GM21360 (cell line): Measurements from ENCODE around the gene CSN3.

Source experiments
- ATAC-seq: cut with Tn5 transposase; IDR thresholded peaks from one replicate; pipeline ENCODE4 v1.9.1; 2021; ENCODE audit warnings: mild to moderate bottlenecking, moderate library complexity; ENCODE audit not compliant: unreplicated experiment

The CSN3 gene

DNA sequence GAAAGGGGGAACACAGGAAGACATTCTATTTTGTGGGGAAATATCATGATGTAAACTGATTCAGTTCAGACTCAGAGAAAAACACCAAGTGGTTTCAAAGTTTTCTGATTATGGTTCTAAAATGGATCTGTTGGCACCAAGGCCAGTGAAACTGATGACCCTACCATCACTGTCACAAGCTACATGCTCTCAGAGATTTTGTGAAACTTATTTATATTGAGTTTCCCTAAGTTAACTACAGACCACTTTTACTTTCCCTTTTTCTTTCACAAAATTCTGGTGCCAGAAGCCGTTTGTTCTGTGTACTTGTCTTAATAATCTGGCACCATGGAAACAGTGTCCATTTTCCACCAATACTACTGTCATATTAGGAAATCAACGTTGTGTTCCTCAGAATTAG, 48.9 kb downstream of the CSN3 start:
- no peak for ATAC-seq

DNA sequence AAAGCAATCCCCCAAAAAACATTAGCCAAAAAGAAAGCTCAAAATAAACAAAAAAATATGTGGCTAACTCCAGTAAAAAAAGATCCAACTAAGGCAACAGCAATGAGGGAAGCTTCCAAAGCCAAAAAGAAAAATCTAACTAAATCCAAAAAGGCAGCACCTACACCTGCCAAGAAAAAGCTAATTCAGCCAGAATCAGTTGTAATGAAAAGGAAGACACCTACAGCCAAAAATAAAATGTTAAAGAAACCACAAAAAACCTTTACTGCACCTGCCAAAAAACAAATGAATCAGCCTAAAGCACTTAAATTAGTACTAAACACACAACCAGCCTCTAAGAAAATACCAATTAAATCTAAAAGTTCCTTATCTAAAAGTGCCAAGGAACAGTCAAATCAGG, 55.2 kb downstream of the CSN3 start:
- no peak for ATAC-seq

DNA sequence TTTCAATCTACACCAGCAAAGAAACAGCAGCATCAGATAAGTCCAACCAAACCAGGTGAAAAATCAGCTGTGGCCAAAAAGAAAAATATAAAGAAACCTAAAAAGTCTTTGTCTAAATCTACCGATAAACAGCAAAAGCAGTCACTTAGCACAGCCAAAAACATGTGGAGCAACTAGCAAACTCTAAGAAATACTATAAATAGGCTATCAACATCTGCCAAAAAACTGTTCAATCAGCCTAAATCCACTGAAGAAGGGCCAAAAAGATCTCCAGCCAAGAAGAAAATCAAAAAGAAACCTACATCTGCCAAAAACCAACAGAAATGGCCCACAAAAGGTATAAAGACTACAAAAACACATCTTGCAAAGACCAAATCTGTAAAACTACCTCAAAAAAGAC, 55.7 kb downstream of the CSN3 start:
- no peak for ATAC-seq

DNA sequence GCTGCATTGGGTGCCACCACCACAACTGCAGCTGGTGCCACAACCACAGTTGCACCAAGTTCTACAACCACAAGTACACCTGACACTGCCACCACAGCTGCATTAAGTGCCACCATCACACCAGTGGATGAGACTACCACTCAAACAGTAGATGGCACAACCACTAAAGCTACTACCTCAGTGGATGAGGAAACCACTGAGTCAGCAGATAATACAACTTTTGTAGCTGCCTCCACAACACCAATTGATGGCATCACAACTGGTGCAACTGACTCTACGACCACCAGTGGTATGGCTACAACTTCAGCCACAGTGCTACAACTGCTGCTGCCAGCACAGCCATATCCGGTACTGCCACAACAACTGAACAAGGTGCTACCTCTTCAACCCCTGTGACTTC, 57.2 kb downstream of the CSN3 start:
- ATAC-seq = no peak

DNA sequence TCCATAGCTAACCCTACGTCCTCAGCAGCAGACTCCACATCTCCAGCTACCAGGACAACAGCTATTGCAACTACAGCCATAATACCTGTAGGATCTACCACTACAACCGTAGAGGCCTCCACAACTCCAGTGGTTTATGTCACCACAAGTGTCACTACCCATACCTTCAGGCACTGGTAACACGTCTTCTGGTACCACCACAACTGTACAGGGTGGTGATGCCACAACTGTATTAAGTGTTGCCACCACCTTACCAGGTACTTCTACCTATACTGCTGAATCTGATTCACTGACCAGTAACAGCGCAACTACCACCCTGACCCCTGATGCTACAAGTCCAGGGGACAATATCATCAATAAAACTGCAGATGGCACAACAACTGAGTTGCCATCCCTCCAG, 57.8 kb downstream of the CSN3 start:
- no peak for ATAC-seq
